IMR-90 (cell line): ENCODE data around the gene BRAT1. TPM values are rescaled to one million over a fixed set of nuclear protein-coding genes. Genes with fewer than 3 reads are reported as not detected.

Experiments
- ATAC-seq: fragments of 200-7000 bp; cut with Tn5 transposase; 2 replicates; pipeline ENCODE4 v1.9.1; 2020; ENCODE audit warnings: low read depth, mild to moderate bottlenecking, moderate library complexity
- BruUV-seq: library from RNA; stranded (reverse); fragments of 400-500 nt; replicated peaks from 2 replicates; lab custom pipeline; 2021; lab: Mats Ljungman, UMichigan
- CTCF ChIA-PET: fragments of 300-600 bp; formaldehyde crosslinking; extraction: SDS; loops from one replicate; lab custom pipeline; 2021; ENCODE audit warnings: antibody characterized with exemption; lab: Yijun Ruan, JAX
- POLR2A ChIA-PET: fragments of 300-600 bp; sonication (Branson Sonifier 250); formaldehyde crosslinking; loops from one replicate; lab custom pipeline; 2022; ENCODE audit warnings: antibody characterized with exemption; ENCODE audit not compliant: unreplicated experiment; lab: Charles Lee
- DNase-seq: peaks from one replicate; pipeline ENCODE4 v3.0.0; 2013
- H2AFZ ChIP-seq: replicated peaks from 2 replicates; pipeline ENCODE3; 2013; ENCODE audit warnings: low read length, mild to moderate bottlenecking; ENCODE audit not compliant: poor library complexity
- H2AK5ac ChIP-seq: 2 replicates; pipeline ENCODE4 v1.6.1; 2013; ENCODE audit warnings: low read depth, low read length, inconsistent platforms
- H2AK9ac ChIP-seq: replicated peaks from 2 replicates; pipeline ENCODE3; 2013; ENCODE audit warnings: mild to moderate bottlenecking, low read depth, low read length, moderate library complexity; ENCODE audit not compliant: poor library complexity
- H2BK120ac ChIP-seq: 2 replicates; pipeline ENCODE4 v1.6.1; 2013; ENCODE audit warnings: low read depth, low read length, inconsistent platforms
- H2BK15ac ChIP-seq: 3 replicates; pipeline ENCODE4 v1.6.1; 2013; ENCODE audit warnings: low read depth, low read length, inconsistent platforms
- H2BK20ac ChIP-seq: 2 replicates; pipeline ENCODE4 v1.6.1; 2013; ENCODE audit warnings: low read depth, mild to moderate bottlenecking, inconsistent platforms, low read length, moderate library complexity
- H2BK5ac ChIP-seq: 2 replicates; pipeline ENCODE4 v1.6.1; 2013; ENCODE audit warnings: mild to moderate bottlenecking, low read depth, low read length, inconsistent platforms; ENCODE audit not compliant: poor library complexity, severe bottlenecking
- H3K14ac ChIP-seq: replicated peaks from 2 replicates; pipeline ENCODE4 v1.6.1; 2013; ENCODE audit warnings: low read depth, low read length, inconsistent platforms
- H3K18ac ChIP-seq: 2 replicates; pipeline ENCODE4 v1.6.1; 2013; ENCODE audit warnings: low read depth, low read length, control low read depth
- H3K23ac ChIP-seq: 2 replicates; pipeline ENCODE4 v1.6.1; 2013; ENCODE audit warnings: low read depth, low read length, inconsistent platforms
- H3K27ac ChIP-seq: 2 replicates; pipeline ENCODE4 v1.5.1; 2013; ENCODE audit warnings: mild to moderate bottlenecking, control low read depth, low read length; ENCODE audit not compliant: insufficient read depth
- H3K27me3 ChIP-seq: 2 replicates; pipeline ENCODE4 v1.6.1; 2013; ENCODE audit warnings: low read length; ENCODE audit not compliant: control insufficient read depth, insufficient read depth
- H3K36me3 ChIP-seq: 2 replicates; pipeline ENCODE4 v1.6.1; 2013; ENCODE audit warnings: low read length, mixed read lengths; ENCODE audit not compliant: control insufficient read depth, insufficient read depth
- H3K4ac ChIP-seq: 2 replicates; pipeline ENCODE4 v1.6.1; 2013; ENCODE audit warnings: low read depth, low read length, inconsistent platforms
- H3K4me1 ChIP-seq: 2 replicates; pipeline ENCODE4 v1.6.1; 2013; ENCODE audit warnings: low read length, mixed read lengths; ENCODE audit not compliant: control insufficient read depth, insufficient read depth
- H3K4me2 ChIP-seq: 2 replicates; pipeline ENCODE4 v1.6.1; 2013; ENCODE audit warnings: low read depth, mild to moderate bottlenecking, control low read depth, low read length, moderate library complexity
- H3K4me3 ChIP-seq: 2 replicates; pipeline ENCODE4 v1.5.1; 2013; ENCODE audit warnings: low read depth, mild to moderate bottlenecking, control low read depth, low read length, moderate library complexity; ENCODE audit not compliant: insufficient read depth
- H3K56ac ChIP-seq: 2 replicates; pipeline ENCODE4 v1.6.1; 2013; ENCODE audit warnings: low read length, inconsistent platforms; ENCODE audit not compliant: insufficient read depth; ENCODE audit errors: extremely low read depth
- H3K79me1 ChIP-seq, 2 experiments: 2 replicates each; pipeline ENCODE4 v1.6.1; 2013; ENCODE audit warnings: low read length in 2 of 2, inconsistent platforms in 1 of 2, low read depth in 1 of 2
- H3K9ac ChIP-seq: 2 replicates; pipeline ENCODE4 v1.6.1; 2013; ENCODE audit warnings: low read depth, low read length, control low read depth
- H3K9me1 ChIP-seq: 2 replicates; pipeline ENCODE4 v1.6.1; 2013; ENCODE audit warnings: low read length, inconsistent platforms; ENCODE audit not compliant: insufficient read depth
- H3K9me3 ChIP-seq: 2 replicates; pipeline ENCODE4 v1.6.1; 2013; ENCODE audit warnings: low read length; ENCODE audit not compliant: control insufficient read depth, insufficient read depth
- H4K20me1 ChIP-seq: 2 replicates; pipeline ENCODE4 v1.6.1; 2013; ENCODE audit warnings: low read length, inconsistent platforms; ENCODE audit not compliant: insufficient read depth
- H4K5ac ChIP-seq: 2 replicates; pipeline ENCODE4 v1.6.1; 2013; ENCODE audit warnings: mild to moderate bottlenecking, low read depth, low read length, control low read depth
- H4K8ac ChIP-seq, 2 experiments: 2 replicates each; pipeline ENCODE4 v1.6.1; 2013; ENCODE audit warnings: low read depth in 2 of 2, low read length in 2 of 2, control low read depth in 1 of 2, inconsistent platforms in 1 of 2
- H4K91ac ChIP-seq: 2 replicates; pipeline ENCODE4 v1.6.1; 2013; ENCODE audit warnings: low read depth, low read length, inconsistent platforms; ENCODE audit not compliant: insufficient read depth
- BHLHE40 ChIP-seq: fragments of 150-350 bp; IDR thresholded peaks from 2 replicates; pipeline ENCODE4 v1.6.1; 2016; ENCODE audit warnings: mild to moderate bottlenecking, low read depth, low read length
- MAFK ChIP-seq: IDR thresholded peaks from 2 replicates; pipeline ENCODE4 v1.6.1; 2012; ENCODE audit warnings: low read depth, low read length, improper control_type of control experiment
- NFE2L2 ChIP-seq: fragments of 150-350 bp; IDR thresholded peaks from 2 replicates; pipeline ENCODE4 v1.6.1; 2016; ENCODE audit warnings: low read depth, mild to moderate bottlenecking, low read length
- POLR2A ChIP-seq: IDR thresholded peaks from 2 replicates; pipeline ENCODE4 v1.6.1; 2012; ENCODE audit warnings: mild to moderate bottlenecking, low read depth, low read length
- RFX5 ChIP-seq: IDR thresholded peaks from 2 replicates; pipeline ENCODE4 v1.8.0; 2012; ENCODE audit warnings: low read depth, mild to moderate bottlenecking, low read length, moderate library complexity
- WGBS, 2 experiments: methylation state at CpG; one replicate each; pipeline versions ENCODE4 v1.1.5 to v1.1.7; 2013; ENCODE audit warnings: missing lambda C conversion rate in 2 of 2; ENCODE audit not compliant: insufficient read length in 1 of 2; ENCODE audit errors: extremely low coverage in 2 of 2; 5-methylcytosine and 5-hydroxymethylcytosine counted together
- dilution Hi-C: fragments of 300-500 bp; cut with HindIII; formaldehyde crosslinking; loops from one replicate; pipeline ENCODE4 v1.14.3; 2018; ENCODE audit warnings: low sequenced_read_pairs; ENCODE audit not compliant: unreplicated experiment
- in situ Hi-C: fragments of 300-500 bp; cut with MboI; formaldehyde crosslinking; loops from 3 replicates; pipeline ENCODE4 v1.14.3; 2019; ENCODE audit warnings: low sequenced_read_pairs, inconsistent platforms, mixed read lengths
- intact Hi-C: fragments of 100-400 bp; cut with micrococcal nuclease; formaldehyde crosslinking; loops from 2 replicates; pipeline ENCODE4 v1.10.0; 2022
- polyA plus RNA-seq, 3 experiments: library from polyadenylated mRNA; depleted of rRNA; stranded (reverse); fragments of >200 nt; gene quantifications; 2 replicates each; pipeline ENCODE4 v1.2.3, GENCODE V29; 2012; ENCODE audit warnings: low replicate concordance in 1 of 3
- total RNA-seq: library from RNA; depleted of rRNA; stranded (reverse); fragments of >200 nt; gene quantifications from 2 replicates; pipeline ENCODE4 v1.2.3, GENCODE V29; 2012
- TF ChIP-seq, protein P1 (sequence below): conservative IDR thresholded peaks from 2 replicates; pipeline ENCODE4 v1.5.1; 2012; ENCODE audit warnings: mild to moderate bottlenecking, low read depth, low read length, improper control_type of control experiment

The BRAT1 gene
- total and polyA plus RNA-seq, 2 of the 4 experiments (the other 2 are of a cell fraction): 6.8 to 21.9 TPM

DNA sequence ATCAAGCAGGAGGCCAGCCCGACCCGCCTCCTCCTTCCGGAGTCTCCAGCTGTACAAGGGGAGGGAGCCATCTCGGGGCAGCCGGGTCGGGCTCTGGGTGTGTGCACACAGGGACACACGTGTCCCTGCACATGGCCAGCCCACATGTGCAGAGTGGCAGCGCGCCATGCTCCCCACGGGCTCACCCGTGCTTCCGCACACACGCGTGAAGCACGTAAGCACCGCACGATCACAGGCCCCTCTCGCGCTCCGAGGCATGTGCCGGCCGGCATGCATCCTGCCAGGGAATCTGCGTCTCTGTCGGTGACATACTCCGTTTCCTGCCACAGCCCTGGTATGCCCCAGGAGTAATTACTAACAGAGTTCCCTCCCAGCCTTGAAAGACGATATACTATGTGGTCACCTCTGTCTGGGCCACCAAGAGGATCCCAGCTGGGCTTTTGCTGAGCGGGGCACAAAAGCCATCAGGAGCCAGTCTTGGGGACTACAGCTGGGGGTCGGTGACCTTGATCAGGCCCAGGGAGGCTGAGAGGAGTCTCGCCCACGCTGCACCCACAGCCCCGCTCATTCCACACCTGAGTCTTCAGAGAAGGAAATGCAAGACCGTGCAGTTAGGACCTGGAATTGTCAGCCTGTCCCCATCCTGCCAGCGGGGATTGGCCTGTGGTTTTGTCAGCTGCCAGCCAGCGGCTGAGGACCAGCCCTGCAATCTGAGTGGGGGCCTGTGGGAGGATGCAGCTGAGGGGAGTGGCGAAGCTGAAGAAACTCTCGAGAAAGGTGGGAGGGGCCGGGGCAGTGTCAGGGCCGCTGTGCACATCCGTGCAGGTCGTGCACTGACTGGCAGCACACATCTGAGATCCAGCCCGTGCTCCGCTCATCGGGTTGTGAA, 46.8 kb downstream of the BRAT1 start:
- peaks cover 1% of the 10 kb centered on the region; the same call in 1 of the 2 replicates for H3K27me3 ChIP-seq
- no peak overlapping the region for H2BK15ac ChIP-seq
- H3K4me3 ChIP-seq: no peak overlapping the region
- H3K4ac ChIP-seq: no peak overlapping the region
- dilution Hi-C loops: no loop called here
- no TSS peak for BruUV-seq
- no peak overlapping the region for H2BK120ac ChIP-seq
- ATAC-seq (no peak), DNase-seq (peak; percentile 32)
- H3K9ac ChIP-seq: no peak overlapping the region
- H2BK20ac ChIP-seq: no peak overlapping the region
- no peak overlapping the region for H3K18ac ChIP-seq
- H3K79me1 ChIP-seq: no peaks in the 10 kb centered on the region
- H4K8ac ChIP-seq: no peak overlapping the region
- H3K23ac ChIP-seq: no peak overlapping the region
- no peak overlapping the region for H3K56ac ChIP-seq
- no peaks in the 10 kb centered on the region for H3K36me3 ChIP-seq
- intact Hi-C loops: loop anchor here (1.0 kb wide), 1 partner anchor 47 kb away; the partner anchor contains the start of gene BRAT1
- H3K14ac ChIP-seq: no peak overlapping the region
- no peak overlapping the region for H2BK5ac ChIP-seq
- H3K9me3 ChIP-seq: no peaks in the 10 kb centered on the region
- TF ChIP-seq MAFK (no peak), BHLHE40 (0 out of 2 replicates have a peak, but pooled peaks have one; percentile 24), POLR2A (no peak), RFX5 (no peak), NFE2L2 (no peak)
- TF ChIP-seq, protein P1, sequence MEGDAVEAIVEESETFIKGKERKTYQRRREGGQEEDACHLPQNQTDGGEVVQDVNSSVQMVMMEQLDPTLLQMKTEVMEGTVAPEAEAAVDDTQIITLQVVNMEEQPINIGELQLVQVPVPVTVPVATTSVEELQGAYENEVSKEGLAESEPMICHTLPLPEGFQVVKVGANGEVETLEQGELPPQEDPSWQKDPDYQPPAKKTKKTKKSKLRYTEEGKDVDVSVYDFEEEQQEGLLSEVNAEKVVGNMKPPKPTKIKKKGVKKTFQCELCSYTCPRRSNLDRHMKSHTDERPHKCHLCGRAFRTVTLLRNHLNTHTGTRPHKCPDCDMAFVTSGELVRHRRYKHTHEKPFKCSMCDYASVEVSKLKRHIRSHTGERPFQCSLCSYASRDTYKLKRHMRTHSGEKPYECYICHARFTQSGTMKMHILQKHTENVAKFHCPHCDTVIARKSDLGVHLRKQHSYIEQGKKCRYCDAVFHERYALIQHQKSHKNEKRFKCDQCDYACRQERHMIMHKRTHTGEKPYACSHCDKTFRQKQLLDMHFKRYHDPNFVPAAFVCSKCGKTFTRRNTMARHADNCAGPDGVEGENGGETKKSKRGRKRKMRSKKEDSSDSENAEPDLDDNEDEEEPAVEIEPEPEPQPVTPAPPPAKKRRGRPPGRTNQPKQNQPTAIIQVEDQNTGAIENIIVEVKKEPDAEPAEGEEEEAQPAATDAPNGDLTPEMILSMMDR: no peak
- ChIA-PET CTCF (no interaction called here), POLR2A (no interaction called here)
- H4K5ac ChIP-seq: no peak overlapping the region
- in situ Hi-C loops: no loop called here
- peak overlapping the region; percentile 7 for H2AK9ac ChIP-seq
- no peaks in the 10 kb centered on the region for H4K20me1 ChIP-seq
- H3K27ac ChIP-seq: no peak overlapping the region
- H3K9me1 ChIP-seq: no peaks in the 10 kb centered on the region
- peak overlapping the region; percentile 72 for H2AFZ ChIP-seq
- H3K4me1 ChIP-seq: peaks cover 8% of the 10 kb centered on the region; the same call in 1 of the 2 replicates
- 72% methylated on average over 27 of the region's 43 CpGs; no CpG with 5 or more reads in 1 of the 2 experiments for WGBS, 2 experiments
- H2AK5ac ChIP-seq: peak overlapping the region; percentile 31; the same call in 1 of the 2 replicates
- no peak overlapping the region for H4K91ac ChIP-seq
- no peak overlapping the region for H3K4me2 ChIP-seq
